HG02588 (cell line): Measurements from ENCODE around the gene PLCXD3.
"Not testable (repeated sequence)": the region's sequence is repeated elsewhere in the genome, so short reads cannot be mapped to it uniquely, and the experiment has no call there.

ENCODE experiments used
- ATAC-seq: cut with Tn5 transposase; IDR thresholded peaks from one replicate; pipeline ENCODE4 v1.9.1; 2021; ENCODE audit warnings: mild to moderate bottlenecking, moderate library complexity; ENCODE audit not compliant: unreplicated experiment

PLCXD3 gene

DNA sequence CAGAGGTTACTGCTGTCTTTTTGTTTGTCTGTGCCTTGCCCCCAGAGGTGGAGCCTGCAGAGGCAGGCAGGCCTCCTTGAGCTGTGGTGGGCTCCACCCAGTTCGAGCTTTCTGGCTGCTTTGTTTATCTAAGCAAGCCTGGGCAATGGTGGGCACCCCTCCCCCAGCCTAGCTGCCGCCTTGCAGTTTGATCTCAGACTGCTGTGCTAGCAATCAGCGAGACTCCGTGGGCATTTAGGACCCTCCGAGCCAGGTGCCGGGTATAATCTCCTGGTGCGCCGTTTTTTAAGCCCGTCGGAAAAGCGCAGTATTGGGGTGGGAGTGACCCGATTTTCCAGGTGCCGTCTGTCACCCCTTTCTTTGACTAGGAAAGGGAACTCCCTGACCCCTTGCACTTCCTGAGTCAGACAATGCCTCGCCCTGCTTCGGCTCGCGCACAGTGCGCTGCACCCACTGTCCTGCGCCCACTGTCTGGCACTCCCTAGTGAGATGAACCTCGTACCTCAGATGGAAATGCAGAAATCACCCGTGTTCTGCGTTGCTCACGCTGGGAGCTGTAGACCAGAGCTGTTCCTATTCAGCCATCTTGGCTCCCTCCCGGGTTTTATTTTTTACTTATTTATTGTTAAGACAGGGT lies 16.8 kb downstream of the PLCXD3 start:
- ATAC-seq: not testable (repeated sequence)

DNA sequence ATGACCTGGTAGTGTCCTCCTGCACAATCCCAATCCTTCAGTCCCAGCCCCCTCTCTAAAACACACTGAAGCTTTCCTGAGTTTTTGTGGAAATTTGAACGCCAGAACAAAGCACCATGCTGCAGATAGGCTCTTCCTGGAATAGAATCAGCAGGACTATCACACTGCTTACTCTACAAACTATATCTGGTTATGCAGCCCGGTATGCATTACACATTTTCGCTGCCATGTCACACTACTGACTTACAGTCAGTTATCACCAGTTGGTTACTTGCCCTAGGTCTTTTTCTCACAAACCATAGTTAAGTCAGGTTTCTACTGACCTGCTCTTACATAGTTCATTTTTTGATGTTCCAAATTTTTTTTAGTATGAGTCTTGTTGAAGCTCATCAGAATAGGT lies 24.9 kb downstream of the PLCXD3 start:
- ATAC-seq: no peak

GRCh38 chr5:41482715-41483114 lies 27.7 kb downstream of the PLCXD3 start:
- no peak for ATAC-seq

DNA sequence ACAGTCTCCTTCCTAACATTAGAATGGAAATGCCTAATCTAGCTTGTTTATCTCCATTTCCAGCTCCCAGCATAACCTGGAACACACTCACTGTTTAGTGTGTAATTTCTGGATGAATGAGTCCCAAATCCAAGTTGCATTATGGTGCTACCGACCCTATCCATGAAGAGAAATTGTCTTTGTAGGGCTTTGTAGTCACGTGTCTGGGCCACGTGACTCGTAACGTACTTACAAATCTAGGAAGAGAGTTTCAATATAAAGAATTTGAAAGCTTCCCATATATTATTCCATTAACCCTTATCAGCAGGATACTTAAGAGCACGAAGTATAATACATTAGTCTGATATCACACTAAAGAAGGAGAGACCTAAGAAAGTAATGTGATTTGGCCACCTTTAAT lies 28.2 kb downstream of the PLCXD3 start:
- ATAC-seq: no peak

DNA sequence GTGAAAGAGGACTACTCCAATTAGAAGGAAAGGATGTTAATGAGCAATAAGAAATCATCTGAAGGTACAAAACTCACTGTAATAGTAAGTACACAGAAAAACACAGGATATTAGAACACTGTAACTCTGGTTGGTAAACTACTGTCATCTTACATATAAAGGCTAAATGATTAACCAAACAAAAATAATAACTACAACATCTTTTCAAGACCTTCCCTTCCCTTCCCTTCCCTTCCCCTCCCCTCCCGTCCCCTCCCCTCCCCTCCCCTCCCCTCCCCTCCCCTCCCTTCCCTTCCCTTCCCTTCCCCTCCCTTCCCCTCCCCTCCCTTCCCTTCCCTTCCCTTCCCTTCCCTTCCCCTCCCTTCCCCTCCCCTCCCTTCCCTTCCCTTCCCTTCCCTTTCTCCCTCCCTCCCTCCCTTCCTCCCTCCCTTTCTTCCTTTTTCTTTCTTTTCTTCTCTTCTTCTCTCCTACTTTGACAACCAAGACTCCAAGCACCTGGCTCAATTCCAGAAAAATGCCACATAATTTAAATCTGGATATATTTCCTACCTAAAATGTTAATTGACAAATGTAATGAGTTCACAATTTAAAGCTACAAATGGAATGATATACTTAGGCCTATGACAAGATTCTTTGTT lies 38.7 kb downstream of the PLCXD3 start:
- ATAC-seq: not testable (repeated sequence)

GRCh38 chr5:41465493-41466171 lies 44.8 kb downstream of the PLCXD3 start:
- no peak for ATAC-seq

DNA sequence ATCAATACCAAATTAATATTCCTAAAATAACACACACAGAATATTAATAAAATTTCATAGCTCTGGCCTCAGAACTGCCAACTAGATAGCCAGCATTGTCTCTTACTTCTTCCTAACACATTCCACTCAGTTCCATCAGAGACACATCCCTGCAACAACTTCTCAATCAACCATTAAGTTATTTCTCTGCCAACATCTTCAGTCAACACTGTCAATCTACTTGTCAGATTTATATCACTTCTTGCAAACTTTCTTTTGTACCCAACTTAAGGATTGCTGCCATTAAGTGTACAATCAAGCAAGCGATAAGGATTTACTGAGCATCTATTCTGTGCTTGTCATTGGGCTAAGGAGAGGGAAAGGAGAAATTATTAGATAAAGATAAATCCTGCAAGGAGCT lies 50.8 kb downstream of the PLCXD3 start:
- ATAC-seq: no peak

DNA sequence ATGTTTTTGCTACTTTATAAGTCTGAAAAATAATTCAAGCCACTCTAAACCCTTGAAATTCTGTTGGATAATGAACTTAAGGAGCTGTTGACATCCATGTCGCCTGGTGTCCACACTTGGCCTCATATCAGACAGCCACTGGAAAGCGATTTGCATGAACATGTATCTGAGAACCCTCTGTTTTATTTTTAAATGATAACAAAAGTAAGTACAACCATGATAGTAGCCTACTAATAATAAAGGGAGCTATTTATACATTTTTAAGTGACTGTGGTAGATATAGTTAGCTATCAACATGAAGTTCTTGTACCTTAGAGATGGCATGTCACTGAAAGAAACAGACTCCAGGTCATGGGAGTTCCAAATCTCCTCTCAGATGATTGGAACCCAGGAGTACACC lies 53.3 kb downstream of the PLCXD3 start:
- no peak for ATAC-seq

DNA sequence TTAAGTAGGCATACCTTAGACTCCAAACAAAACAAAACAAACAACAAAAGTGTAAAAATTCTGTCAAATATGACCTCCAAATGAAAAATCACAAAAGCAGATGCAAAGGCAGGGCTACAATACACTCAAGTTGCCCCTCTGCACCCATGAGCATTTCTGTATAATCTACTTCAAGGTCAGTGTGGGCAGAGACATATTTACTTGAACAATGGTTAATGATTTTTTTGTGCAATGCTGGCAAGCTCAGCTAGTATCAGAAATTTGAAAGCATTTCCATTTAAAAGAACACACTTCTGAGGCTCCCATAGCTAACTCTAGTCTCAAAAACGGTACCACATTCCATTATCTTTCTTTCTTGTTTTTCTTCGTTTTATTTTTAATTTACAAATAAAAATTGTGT lies 57.9 kb downstream of the PLCXD3 start:
- no peak for ATAC-seq

- ATAC-seq: no peak
Observed at GRCh38 chr5:41447650-41448510, 62.5 kb downstream of the PLCXD3 start.

DNA sequence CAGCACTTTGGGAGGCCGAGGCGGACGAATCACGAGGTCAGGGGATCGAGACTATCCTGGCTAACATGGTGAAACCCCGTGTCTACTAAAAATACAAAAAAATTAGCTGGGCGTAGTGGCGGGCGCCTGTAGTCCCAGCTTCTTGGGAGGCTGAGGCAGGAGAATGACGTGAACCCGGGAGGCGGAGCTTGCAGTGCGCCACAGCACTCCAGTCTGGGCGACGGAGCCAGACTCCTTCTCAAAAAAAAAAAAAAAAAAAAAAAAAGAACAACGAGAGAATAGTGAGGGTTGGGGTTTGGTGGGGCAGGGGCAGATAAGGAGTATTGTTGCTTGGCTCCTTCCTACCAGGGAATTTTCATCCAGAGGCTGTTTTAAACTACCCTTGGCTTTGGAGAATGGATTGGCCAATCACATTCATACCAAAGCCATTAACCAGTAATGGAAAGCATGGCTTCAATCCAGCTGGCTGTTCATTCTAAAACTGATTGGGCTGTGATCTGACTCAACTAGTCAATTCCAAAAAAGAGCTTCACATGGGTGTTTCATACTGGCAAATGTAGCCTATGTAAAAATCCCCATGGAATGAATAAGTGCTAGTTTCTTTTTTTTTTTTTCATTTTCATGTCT lies 64.4 kb downstream of the PLCXD3 start:
- no peak for ATAC-seq

DNA sequence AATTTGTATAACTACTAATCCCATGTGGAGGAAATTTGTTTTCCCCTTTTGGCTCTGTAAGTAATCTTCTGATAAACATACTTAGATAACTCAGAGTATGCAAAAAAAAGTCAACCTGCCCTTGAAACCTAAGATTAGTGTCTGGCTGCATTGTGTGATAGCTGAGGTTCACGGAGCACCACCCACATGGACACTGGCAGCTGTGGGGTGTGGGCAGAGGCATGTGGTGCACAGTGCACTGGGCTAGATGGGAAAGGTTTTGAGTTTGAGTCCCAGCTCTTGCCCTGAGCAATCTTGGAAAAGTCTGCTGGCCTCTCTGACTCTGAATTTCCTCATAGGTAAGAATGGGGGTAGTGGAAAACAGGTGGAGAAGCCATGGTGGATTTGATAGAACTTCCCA lies 75.1 kb downstream of the PLCXD3 start:
- no peak for ATAC-seq

GRCh38 chr5:41433552-41434181 lies 76.7 kb downstream of the PLCXD3 start:
- ATAC-seq: no peak

- ATAC-seq: no peak
Observed at GRCh38 chr5:41432481-41433253, 77.7 kb downstream of the PLCXD3 start.

DNA sequence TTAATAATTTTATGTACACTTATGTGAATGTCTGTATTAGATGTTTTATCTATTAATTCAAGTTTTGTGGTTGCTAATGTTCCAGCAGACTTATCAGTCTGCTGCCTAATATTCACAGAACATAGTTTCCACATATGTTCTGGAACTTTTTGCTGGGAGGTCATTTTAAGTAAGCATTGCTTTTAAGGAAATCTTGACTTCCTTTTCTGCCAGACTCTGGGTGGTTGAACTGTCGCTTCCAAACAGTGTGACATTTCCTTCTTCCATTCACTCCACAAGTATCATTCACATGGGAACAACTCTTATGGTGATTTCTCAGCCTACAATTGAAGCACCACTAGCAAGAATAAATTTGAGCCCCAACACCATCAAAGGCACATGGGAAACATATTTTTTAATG lies 82.9 kb downstream of the PLCXD3 start:
- ATAC-seq: no peak

DNA sequence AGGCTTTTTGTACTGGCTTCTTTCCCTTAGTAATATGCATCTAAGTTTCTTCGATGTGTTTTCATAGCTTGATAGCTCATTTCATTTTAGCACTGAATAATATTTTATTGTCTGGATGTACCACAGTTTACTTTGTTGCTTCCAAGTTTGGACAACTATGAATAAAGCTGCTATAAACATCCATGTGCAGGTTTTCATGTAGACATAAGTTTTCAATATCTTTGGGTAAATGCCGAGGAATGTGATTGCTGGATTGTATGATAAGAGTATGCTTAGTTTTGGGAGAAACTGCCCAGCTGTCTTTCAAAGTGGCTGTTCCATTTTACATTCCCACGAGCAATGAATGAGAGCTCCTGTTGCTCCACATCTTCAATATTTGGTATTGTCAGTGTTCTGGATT lies 84.7 kb downstream of the PLCXD3 start:
- no peak for ATAC-seq

DNA sequence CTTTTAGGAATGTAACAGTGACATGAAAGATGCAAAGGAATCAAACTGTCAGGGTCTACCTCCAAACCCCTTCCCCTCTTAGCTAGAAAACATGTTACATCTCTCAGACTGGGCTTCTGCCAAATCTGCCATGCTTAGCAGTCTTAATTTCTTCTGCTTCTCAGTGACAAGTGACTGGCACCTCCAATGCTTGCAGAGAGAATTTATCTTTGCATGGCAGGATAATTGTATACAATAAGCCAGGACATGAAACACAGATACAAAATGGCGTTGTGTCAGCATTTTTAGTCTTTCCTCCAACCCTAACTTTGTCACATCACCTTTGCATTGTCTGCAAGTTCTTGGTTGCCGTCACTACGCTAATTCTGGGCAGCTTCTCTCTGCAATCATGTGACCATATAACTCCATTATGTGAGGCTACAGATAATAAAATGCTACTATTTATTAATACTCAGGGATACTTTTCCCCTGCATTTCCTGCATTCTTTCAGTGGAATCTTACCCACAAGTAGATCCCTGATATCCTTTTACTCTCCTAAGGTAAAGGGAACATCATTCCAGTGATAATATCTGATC lies 89.8 kb downstream of the PLCXD3 start:
- no peak for ATAC-seq

DNA sequence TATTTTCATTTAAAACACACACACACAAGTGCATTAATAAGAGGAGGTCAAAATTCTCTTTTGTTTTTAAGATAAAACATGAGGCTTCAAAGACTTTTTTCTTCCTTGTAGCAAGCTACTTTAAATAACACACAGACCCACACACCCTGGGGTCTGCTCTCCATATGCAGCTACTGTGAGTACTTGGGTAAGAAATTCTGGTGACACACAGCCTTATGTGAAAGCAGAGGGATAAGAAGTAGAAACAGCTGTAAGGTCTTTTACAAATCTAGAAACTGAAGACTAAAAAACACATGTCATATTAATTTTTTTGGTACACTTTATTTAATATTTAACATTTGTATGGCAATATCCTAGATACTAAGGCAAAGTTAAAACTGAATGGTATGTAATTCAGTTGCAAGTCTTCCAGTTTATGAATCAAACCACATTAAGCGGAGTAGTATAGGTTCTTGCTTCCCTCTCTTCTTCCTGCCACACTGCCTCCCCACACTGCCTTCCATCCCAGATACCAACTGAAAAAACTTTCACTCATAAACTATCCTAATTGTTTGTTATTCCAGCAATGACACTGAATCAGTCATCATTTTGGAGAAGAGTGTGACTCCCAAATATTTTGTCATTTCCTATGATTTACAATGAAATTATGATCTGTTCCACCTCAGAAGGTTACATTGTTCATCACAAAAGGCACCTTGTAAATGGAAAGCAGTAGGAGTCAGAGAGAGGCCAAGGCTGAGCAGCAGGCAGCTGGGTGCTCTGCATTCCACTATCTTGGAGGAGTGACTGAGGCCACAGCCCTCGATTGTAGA lies 92.0 kb downstream of the PLCXD3 start:
- ATAC-seq: no peak

GRCh38 chr5:41416336-41416735 lies 94.1 kb downstream of the PLCXD3 start:
- ATAC-seq: no peak
